Kidney (tissue), 14 donors: ENCODE data around the gene SLC25A15. TPM values are rescaled to one million over a fixed set of nuclear protein-coding genes. Genes with fewer than 3 reads are reported as not detected.
A peak's percentile ranks its signal among the peaks of the same experiment; 100 is the strongest.
"Not testable (repeated sequence)": the region's sequence is repeated elsewhere in the genome, so short reads cannot be mapped to it uniquely, and the experiment has no call there.

Experiments used
- DNase-seq, 5 donors: peaks; one replicate each; pipeline ENCODE4 v3.0.0-alpha.2; 2013 to 2020
- FAIRE-seq: peaks from 2 replicates; lab custom pipeline; 2012; peaks lifted over from hg19 to GRCh38; lab: Jason Lieb, UNC
- H3K27ac ChIP-seq, 2 donors: one replicate each; pipeline ENCODE4 v1.7.0; 2013; ENCODE audit warnings: low read depth in 2 of 2, low read length in 2 of 2, inconsistent platforms in 1 of 2
- H3K27me3 ChIP-seq: one replicate; pipeline ENCODE4 v1.7.1; 2013; ENCODE audit warnings: low read length, inconsistent platforms; ENCODE audit not compliant: control insufficient read depth, insufficient read depth
- H3K36me3 ChIP-seq, 3 donors: one replicate each; pipeline versions ENCODE4 v1.7.0 to v1.7.1; 2013; ENCODE audit warnings: low read length in 3 of 3, control low read depth in 1 of 3, inconsistent platforms in 1 of 3; ENCODE audit not compliant: insufficient read depth in 3 of 3, control insufficient read depth in 2 of 3
- H3K4me1 ChIP-seq, 3 donors: one replicate each; pipeline versions ENCODE4 v1.7.0 to v1.7.1; 2013; ENCODE audit warnings: low read length in 3 of 3, inconsistent platforms in 1 of 3, low read depth in 1 of 3; ENCODE audit not compliant: control insufficient read depth in 2 of 3, insufficient read depth in 2 of 3
- H3K4me3 ChIP-seq, 3 donors: one replicate each; pipeline versions ENCODE4 v1.7.0 to v1.8.1; 2013; ENCODE audit warnings: low read length in 3 of 3, control low read depth in 1 of 3, inconsistent platforms in 1 of 3
- H3K9ac ChIP-seq, 3 donors: one replicate each; pipeline versions ENCODE4 v1.7.0 to v1.7.1; 2013; ENCODE audit warnings: low read length in 3 of 3, control low read depth in 1 of 3, inconsistent platforms in 1 of 3
- H3K9me3 ChIP-seq, 3 donors: one replicate each; pipeline versions ENCODE4 v1.7.0 to v1.7.1; 2013; ENCODE audit warnings: low read length in 3 of 3, control low read depth in 1 of 3, inconsistent platforms in 1 of 3; ENCODE audit not compliant: control insufficient read depth in 2 of 3, insufficient read depth in 1 of 3
- intact Hi-C: fragments of 100-400 bp; cut with DNase I; formaldehyde crosslinking; loops from one replicate; pipeline ENCODE4 v1.11.1; 2022
- polyA plus RNA-seq: library from polyadenylated mRNA; stranded (reverse); fragments of 350-450 nt; fragmentation: Illumina TruSeq; extraction: RNeasy Lipid Tissue Mini Kit (QIAGEN cat#74804); gene quantifications from one replicate; pipeline ENCODE4 v1.2.3, GENCODE V29; 2014; ENCODE audit warnings: low read depth, low replicate concordance; ENCODE audit not compliant: insufficient read depth
- total RNA-seq: library from RNA; stranded (reverse); fragmentation: NEBNext Ultra II Directional; extraction: Animal tissue kit (Norgen Biotek cat#: 25700); gene quantifications from one replicate; pipeline ENCODE4 v1.2.1, GENCODE V29; 2021
- TF ChIP-seq, protein P1 (sequence below): IDR thresholded peaks from 3 replicates; pipeline ENCODE4 v1.5.1; 2012; ENCODE audit warnings: mild to moderate bottlenecking, moderate library complexity, borderline replicate concordance; ENCODE audit not compliant: insufficient read depth; ENCODE audit errors: extremely low read depth
- donor health status: control.
- donor health status: control.
- donor health status: control.
- donor health status: control.
- donor health status: control.
- donor health status: DM: yes; HTN: yes; CAD: no.
- donor health status: Normal renal cell carcinoma (clear cell type).

SLC25A15 gene
- total and polyA plus RNA-seq, 2 donors from 2014 or later, result 5.4 to 7.7 TPM

DNA sequence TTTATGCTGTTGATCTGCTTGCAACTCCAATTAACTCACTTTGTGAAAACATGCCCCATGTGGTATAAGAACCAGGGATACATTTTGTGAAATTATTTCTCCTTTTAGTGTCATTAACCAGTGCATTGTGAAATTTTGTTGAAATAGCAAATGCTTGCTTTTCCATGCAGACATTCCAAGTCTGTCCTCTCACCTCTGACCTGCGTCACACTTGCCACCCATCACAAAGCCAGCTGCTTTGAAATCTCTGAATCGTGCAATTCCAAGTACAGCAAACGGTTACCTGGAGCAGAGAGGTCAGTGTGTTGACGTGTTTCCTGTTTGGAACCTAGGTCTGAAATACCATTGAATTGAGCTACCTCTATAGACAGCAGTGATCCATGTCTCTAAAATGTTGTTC is 4.9 kb upstream of the SLC25A15 start:
- H3K9me3 ChIP-seq, result no peaks in the 10 kb centered on the region
- no peaks in the 10 kb centered on the region for H3K4me1 ChIP-seq
- DNase-seq (no peak), FAIRE-seq (no peak)
- no peak overlapping the region for H3K9ac ChIP-seq
- no peak overlapping the region for H3K27ac ChIP-seq
- no peaks in the 10 kb centered on the region for H3K27me3 ChIP-seq
- no peaks in the 10 kb centered on the region for H3K36me3 ChIP-seq
- TF ChIP-seq, protein P1, sequence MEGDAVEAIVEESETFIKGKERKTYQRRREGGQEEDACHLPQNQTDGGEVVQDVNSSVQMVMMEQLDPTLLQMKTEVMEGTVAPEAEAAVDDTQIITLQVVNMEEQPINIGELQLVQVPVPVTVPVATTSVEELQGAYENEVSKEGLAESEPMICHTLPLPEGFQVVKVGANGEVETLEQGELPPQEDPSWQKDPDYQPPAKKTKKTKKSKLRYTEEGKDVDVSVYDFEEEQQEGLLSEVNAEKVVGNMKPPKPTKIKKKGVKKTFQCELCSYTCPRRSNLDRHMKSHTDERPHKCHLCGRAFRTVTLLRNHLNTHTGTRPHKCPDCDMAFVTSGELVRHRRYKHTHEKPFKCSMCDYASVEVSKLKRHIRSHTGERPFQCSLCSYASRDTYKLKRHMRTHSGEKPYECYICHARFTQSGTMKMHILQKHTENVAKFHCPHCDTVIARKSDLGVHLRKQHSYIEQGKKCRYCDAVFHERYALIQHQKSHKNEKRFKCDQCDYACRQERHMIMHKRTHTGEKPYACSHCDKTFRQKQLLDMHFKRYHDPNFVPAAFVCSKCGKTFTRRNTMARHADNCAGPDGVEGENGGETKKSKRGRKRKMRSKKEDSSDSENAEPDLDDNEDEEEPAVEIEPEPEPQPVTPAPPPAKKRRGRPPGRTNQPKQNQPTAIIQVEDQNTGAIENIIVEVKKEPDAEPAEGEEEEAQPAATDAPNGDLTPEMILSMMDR, result no peak
- H3K4me3 ChIP-seq, result no peak overlapping the region
- intact Hi-C loops, result no loop called here

DNA sequence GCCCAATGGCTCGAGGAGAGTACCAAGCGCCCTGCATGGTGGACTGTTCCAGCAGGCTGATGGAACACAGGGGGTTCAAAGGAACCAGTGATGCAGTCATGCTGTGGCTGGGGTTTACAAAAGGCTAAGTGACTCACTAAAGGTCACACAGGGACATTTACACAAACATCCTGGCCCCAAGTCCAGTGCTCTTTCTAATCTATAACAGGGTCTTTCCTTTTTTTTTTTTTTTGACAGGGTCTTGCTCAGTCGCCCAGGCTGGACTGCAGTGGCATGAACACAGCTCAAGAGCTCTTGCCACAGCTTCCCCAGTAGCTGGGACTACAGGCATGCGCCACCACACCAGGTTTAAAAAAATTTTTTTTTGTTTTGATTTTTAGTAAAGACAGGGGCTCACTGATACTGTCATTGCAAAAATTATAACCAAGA is 2.8 kb upstream of the SLC25A15 start:
- no peak overlapping the region for H3K27ac ChIP-seq

DNA sequence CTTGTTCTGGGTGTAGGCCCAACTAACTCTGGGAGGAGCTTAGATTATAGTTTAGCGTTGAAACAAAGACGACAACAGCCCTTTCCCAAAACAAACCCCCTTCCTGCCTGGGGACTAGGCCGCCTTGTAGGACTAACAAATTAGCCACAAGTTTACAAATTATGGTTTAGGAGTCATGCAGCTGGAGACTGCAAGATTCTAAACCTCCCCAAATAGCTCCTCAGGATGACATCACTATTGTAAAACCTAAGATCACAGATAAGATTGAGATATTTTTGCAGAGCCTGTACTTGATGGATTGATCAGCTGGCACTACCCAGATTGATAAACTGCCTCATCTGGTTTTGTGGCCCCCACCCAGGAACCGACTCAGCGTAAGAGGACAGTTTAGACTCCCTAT is 2.3 kb upstream of the SLC25A15 start:
- Histone ChIP-seq H3K27ac (no peak overlapping the region), H3K36me3 (no peaks in the 10 kb centered on the region), H3K9me3 (no peaks in the 10 kb centered on the region), H3K27me3 (no peaks in the 10 kb centered on the region), H3K4me3 (no peak overlapping the region), H3K9ac (no peak overlapping the region), H3K4me1 (peaks cover 0 to 2% (median 0%) of the 10 kb centered on the region in 3 donors)
- TF ChIP-seq, protein P1, result no peak
- no peak for FAIRE-seq
- intact Hi-C loops, result no loop called here
- no peak for DNase-seq

More for the DNA sequence above, 2.8 kb upstream of the SLC25A15 start:
- Histone ChIP-seq H3K4me3 (no peak overlapping the region), H3K27me3 (no peaks in the 10 kb centered on the region), H3K4me1 (peaks cover 0 to 2% (median 0%) of the 10 kb centered on the region in 3 donors), H3K9me3 (no peaks in the 10 kb centered on the region), H3K9ac (no peak overlapping the region), H3K36me3 (no peaks in the 10 kb centered on the region)
- DNase-seq, result no peak
- intact Hi-C loops, result no loop called here
- FAIRE-seq, result no peak
- TF ChIP-seq, protein P1, result no peak

DNA sequence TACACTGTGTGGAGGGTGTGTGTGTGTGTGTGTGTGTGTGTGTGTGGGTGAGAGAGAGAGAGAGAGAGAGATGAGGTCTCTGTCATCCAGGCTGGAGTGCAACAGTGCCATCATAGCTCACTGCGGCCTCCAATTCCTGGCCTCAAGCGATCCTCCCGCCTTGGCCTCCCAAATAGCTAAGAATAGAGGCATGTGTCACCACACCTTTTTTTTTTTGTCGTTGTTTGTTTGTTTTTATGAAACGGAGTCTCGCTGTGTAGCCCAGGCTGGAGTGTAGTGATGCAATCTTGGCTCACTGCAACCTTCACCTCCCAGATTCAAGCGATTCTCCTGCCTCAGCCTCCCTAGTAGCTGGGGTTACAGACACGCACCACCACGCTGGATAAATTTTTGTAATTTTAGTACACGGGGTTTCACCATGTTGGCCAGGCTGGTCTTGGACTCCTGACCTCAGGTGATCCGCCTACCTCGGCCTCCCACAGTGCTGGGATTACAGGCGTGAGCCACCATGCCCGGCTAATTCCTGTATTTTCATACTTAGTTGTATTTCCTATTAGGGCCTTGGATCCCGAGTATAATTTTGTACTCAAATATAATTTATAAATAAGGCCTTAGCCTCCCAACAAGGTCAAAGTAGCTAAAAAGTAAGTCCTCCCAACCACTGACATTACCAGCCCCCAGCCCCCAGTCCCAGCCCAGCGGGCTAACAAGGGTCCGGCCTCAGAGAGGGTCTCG is 704 bp upstream of the SLC25A15 start:
- DNase-seq, H3K9me3 ChIP-seq, intact Hi-C loops, H3K4me1 ChIP-seq, FAIRE-seq, H3K27me3 ChIP-seq, H3K36me3 ChIP-seq: not testable (repeated sequence)
- Histone ChIP-seq H3K27ac (peak overlapping the region; percentile 80 to 85), H3K9ac (peak overlapping the region in 2 of 3 donors; percentile 44 to 58), H3K4me3 (peak overlapping the region; percentile 63 to 69 (median 64))
